ENCODE results near the gene LYZL1. TPM values are rescaled to one million over a fixed set of nuclear protein-coding genes. Genes with fewer than 3 reads are reported as not detected.

The LYZL1 gene
- total RNA-seq, 1 experiment from 2014 or later, result not detected

- Mint-ChIP-seq H3K27me3 (ENCODE audit: low read depth) (no peaks in the 10 kb centered on the region; the same call in none of the 2 replicates), H3K27ac (no peak overlapping the region), H3K4me1 (peaks cover 20 to 34% of the 10 kb centered on the region in 2 experiments), H3K36me3 (ENCODE audit: insufficient read depth in 1 of 3, low read depth in 3 of 3) (no peaks in the 10 kb centered on the region), H3K4me3 (no peak overlapping the region), H3K9me3 (no peaks in the 10 kb centered on the region; a peak in 1 of 5 replicates)
- Histone ChIP-seq H2BK12ac (ENCODE audit: insufficient read length, low read depth, low read length) (no peak overlapping the region), H2AK5ac (ENCODE audit: insufficient read length, low read length) (no peak overlapping the region), H3K9ac (ENCODE audit: extremely low read depth, insufficient read length, low read length) (no peak overlapping the region), H3K27ac (ENCODE audit: insufficient read length, low read depth, low read length) (no peak overlapping the region), H3K4ac (ENCODE audit: low read depth, low read length) (no peak overlapping the region), H4K20me1 (ENCODE audit: control insufficient read depth, insufficient read depth, insufficient read length) (no peaks in the 10 kb centered on the region), H3K79me2 (ENCODE audit: insufficient read depth, low read length) (no peaks in the 10 kb centered on the region), H4K5ac (ENCODE audit: insufficient read length, low read depth, low read length) (no peak overlapping the region), H2BK120ac (ENCODE audit: low read depth, low read length, poor library complexity, severe bottlenecking) (no peak overlapping the region), H2BK5ac (ENCODE audit: insufficient read length, low read length) (no peak overlapping the region), H3K4me1 (ENCODE audit: insufficient read depth, low read length) (no peaks in the 10 kb centered on the region; the same call in 1 of the 2 replicates), H3K4me2 (ENCODE audit: insufficient read depth, insufficient read length, low read length) (no peak overlapping the region), H4K91ac (ENCODE audit: insufficient read length, low read depth, low read length) (no peak overlapping the region), H3T11ph (ENCODE audit: low read length) (no peak overlapping the region), H2BK15ac (ENCODE audit: low read depth, low read length) (no peak overlapping the region), H3K23ac (ENCODE audit: insufficient read length, low read depth, low read length) (no peak overlapping the region), H3K79me1 (ENCODE audit: insufficient read depth, low read depth, low read length, poor library complexity, severe bottlenecking) (no peaks in the 10 kb centered on the region), H2BK20ac (ENCODE audit: low read depth, low read length, poor library complexity, severe bottlenecking) (no peak overlapping the region), H2AFZ (ENCODE audit: low read length) (no peak overlapping the region), H3K18ac (ENCODE audit: insufficient read length, low read depth, low read length) (no peak overlapping the region), H4K8ac (replicated peaks; ENCODE audit: insufficient read length, low read depth, low read length) (no peak overlapping the region), H3K9me3 (ENCODE audit: control insufficient read depth, low read depth, low read length) (no peaks in the 10 kb centered on the region), H3K27me3 (ENCODE audit: insufficient read depth, low read length) (no peaks in the 10 kb centered on the region; the same call in 1 of the 2 replicates), H3K14ac (ENCODE audit: insufficient read depth, low read length) (no peak overlapping the region), H3K56ac (ENCODE audit: insufficient read length, low read depth, low read length) (no peak overlapping the region), H3K23me2 (ENCODE audit: insufficient read length, low read depth, low read length, poor library complexity, severe bottlenecking) (no peaks in the 10 kb centered on the region)
- no peak for TF ChIP-seq CTCF (conservative IDR thresholded peaks at IDR 0.05)
- no peak for DNase-seq
- WGBS (ENCODE audit: extremely low coverage, insufficient read length, low lambda C conversion rate), result no CpG with 5 or more reads among the region's 3 CpGs
Measured at GRCh38 chr10:29253690-29254029, 35.2 kb upstream of the LYZL1 start.

All from H9 (cell line).